ENCODE results near the gene FAM131C. TPM values are rescaled to one million over a fixed set of nuclear protein-coding genes. Genes with fewer than 3 reads are reported as not detected.
A peak's percentile ranks its signal among the peaks of the same experiment; 100 is the strongest.

FAM131C gene
- total RNA-seq, 1 experiment from 2014 or later = 2.1 TPM

GRCh38 chr1:16017461-16018303 is 55.8 kb downstream of the FAM131C start, which contains the start of gene HSPB7:
HSPB7 (minus strand) TSS chr1:16018043; CDS start chr1:16017963, 80 bp downstream.
- no peak for DNase-seq (ENCODE audit: low read depth)

- DNase-seq (ENCODE audit: low read depth) = no peak
Observed at GRCh38 chr1:16017076-16017460, 56.4 kb downstream of the FAM131C start.

GRCh38 chr1:16015960-16016901 is 57.2 kb downstream of the FAM131C start:
- DNase-seq (ENCODE audit: low read depth) = peak; percentile 26

- DNase-seq (ENCODE audit: low read depth) = no peak
Observed at GRCh38 chr1:16015491-16015890, 58.0 kb downstream of the FAM131C start.

DNA sequence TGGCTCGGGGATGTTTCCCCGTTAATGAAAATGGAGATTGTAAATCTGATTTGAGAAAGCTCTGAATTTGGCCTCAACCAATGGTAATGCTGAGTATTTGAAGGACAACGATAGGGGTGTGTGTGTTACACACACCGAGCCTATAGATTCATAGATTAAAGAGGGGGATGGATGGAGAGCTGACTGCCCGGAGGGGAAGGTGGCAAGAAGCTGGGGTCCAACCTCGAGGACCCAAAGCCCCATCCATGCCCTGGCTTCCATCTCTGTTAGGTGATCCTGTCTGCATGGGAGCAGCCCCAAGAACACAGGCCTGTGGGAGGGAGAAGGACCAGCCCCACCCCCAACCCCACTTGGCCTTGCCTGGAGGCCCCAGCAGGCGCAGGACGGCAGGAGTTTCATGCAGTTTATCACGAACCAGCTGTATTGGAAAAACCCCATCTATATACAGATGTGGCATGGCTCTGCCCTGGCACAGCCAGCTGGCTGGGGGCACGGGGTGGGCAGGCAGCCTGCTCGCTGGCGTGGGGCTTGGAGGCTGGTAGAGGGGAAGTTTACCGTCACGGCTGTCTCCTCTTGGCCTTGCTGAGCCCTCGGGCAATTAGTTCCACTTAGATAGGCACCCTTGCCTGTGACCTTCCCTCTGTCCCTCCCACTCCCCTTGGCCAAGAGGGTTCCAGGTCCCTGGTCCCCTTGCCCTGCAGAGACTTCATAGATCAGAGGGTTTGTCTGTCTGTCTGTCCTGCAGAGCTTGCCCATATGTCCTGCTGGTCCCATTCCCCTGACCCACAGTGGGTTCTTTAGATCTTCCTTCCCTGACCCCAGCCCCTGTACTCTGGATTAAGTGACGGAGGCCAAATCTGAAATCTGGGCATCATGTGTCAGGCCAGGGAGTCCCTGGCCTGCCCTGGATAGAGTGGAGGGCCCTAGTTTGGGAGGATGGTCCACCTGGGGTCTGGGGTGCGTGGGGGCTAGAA is 58.7 kb downstream of the FAM131C start:
- no peak for DNase-seq (ENCODE audit: low read depth)

DNA sequence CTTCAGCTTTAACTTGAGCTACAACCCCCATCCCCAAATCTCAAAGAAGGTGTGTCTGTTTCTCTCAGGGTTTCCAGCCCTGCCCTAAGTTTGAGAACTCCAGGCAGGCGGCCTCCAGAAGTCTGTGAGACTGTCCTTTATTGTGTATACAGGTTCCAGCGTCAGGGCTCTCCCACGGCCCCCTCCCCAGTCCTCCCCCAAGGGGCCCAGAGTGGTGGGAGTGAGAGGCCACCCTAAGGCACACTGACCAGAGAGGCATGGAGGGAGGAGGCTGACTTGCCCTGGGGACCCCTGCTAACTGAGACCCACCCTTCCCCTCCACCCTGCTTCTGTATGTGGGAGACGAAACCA is 59.6 kb downstream of the FAM131C start:
- DNase-seq (ENCODE audit: low read depth) = no peak

DNA sequence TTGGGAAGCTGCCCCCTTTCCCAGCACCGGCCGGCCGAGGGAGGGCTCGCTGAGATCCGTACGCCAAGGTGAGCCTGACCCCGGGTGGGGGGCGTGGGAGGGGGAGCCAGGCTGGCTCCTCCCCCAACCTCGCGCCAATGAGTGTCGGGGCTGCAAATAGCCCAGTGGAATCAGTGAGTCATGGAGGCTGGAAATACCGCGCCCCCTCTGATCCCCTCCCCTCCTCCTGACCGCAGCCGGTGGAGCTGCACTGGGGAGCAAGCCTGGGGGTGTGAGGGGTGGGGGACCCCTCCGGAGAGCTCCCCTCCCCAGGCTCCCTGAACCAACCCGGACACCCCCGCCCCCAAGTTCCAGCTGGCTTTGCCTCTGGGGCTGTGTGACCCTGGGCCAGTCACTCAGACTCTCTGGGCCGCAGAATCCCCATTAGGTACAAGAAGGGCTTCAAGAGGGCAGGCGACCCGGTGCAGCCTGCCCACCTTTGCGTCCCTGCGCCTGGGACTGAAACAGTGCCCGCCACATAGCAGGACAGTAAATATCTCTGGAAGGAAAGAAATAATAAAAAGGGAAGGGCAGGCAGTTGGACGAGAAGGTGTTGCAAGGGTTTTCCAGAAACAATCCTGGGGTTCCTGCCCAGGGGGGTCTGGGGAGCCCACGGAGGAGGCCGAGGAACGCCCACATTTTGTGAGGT is 60.1 kb downstream of the FAM131C start:
- peak; percentile 69 for DNase-seq (ENCODE audit: low read depth)

GRCh38 chr1:16012590-16013219 is 60.7 kb downstream of the FAM131C start:
- peak; percentile 54 for DNase-seq (ENCODE audit: low read depth)

DNA sequence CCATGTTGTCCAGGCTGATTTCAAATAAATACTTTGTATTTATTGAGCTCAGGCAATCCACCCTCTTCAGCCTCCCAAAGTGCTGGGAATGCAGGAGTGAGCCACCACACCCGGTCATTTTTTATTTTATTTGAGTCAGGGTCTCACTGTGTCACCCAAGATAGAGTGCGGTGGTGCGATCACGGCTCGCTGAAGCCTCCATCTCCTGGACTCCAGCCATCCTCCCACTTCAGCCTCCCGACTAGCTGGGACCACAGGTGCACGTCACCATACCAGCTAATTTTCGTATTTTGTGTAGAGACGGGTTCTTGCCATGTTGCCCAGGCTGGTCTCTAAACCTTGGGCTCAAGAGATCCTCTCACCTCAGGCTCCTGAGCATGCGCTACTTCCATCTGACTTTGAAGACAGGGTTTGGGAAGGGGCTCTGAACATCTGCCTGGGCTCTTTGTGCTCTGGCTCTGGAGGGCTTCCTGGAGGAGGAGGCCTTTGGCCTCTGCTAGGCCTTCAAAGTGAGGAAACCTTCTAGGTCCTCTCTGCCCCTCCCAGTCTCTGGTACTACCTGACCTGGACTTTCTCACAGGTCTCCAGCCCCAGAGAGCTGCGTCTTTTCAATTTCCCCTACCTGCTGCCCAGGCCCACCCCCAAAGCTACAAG is 61.4 kb downstream of the FAM131C start:
- DNase-seq (ENCODE audit: low read depth) = no peak

DNA sequence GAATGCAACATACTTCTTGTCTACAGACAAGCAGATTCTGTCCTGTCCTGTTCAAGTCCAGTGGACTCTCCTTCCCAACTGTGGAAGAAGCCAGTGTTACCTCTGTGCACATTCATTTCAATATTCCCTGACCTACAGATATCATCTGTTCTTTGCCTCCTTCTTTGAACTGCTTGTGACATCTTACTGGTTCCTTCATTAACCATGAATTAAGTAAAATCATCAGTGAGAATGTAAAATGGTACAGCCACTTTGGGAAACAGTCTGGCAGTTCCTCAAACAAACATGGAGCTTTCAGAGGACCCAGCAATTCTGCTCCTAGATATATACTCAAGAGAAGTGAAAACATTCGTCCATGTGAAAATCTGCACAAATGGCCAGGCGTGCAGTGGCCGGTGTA is 62.6 kb downstream of the FAM131C start:
- no peak for DNase-seq (ENCODE audit: low read depth)

DNA sequence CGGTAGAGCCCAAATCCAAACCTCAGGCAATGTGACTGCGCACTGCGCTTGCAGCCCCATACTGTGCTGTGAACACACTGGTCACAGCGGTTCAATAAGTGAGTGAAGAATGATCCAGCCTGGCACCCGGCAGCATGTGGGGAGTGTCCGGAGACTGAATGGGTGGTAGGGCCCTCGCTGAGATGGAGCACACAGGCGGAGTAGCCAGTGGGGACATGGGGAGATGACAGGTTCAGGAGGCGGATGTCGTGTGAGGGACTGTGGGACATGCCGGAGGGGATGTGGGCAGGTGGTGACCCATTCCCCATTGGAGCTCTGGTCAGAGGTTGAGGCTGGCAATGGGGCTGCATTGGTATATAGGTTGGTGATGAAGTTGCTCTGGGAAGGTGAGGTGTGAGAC is 63.8 kb downstream of the FAM131C start:
- no peak for DNase-seq (ENCODE audit: low read depth)

DNA sequence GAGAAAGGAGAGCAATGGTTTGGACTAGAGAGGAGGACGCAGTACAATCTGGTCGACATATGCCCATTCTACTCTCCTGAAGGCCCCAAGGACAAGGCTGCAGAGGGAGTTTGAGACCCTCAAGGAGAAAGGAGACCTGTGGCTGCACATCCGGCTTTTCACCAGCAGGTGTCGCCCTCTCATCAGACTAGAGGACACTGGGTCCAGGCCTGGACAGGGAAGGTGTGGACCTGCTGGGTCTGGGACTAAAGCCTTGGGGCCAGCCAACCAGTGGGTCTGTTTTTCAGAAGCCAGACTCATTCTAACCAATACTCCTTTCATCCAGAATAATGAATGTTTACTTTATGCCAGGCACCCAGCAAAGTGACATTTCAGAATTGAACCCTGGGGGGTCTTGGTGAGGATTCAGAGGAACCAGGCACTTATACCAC is 64.4 kb downstream of the FAM131C start:
- peak; percentile 61 for DNase-seq (ENCODE audit: low read depth)

Other genes with a start within 250 kb of the FAM131C start
- 13.7 and 15.3 TPM in 2 replicates for gene SPEN, start 225.9 kb downstream of the FAM131C start, total RNA-seq (2014; rRNA removed; shearing (Covaris generic))
- 40.0 and 52.2 TPM in 2 replicates for gene ZBTB17, start 97.5 kb downstream of the FAM131C start, total RNA-seq (2014; rRNA removed; shearing (Covaris generic))
- gene SRARP, start 69.4 kb downstream of the FAM131C start, total RNA-seq (2014; rRNA removed; shearing (Covaris generic)) = not detected in 2 replicates
- not detected in 2 replicates for gene HSPB7, start 55.6 kb downstream of the FAM131C start, total RNA-seq (2014; rRNA removed; shearing (Covaris generic))
- not detected in 2 replicates for gene CLCNKA, start 51.6 kb downstream of the FAM131C start, total RNA-seq (2014; rRNA removed; shearing (Covaris generic))
- not detected in 2 replicates for gene CLCNKB, start 29.9 kb downstream of the FAM131C start, total RNA-seq (2014; rRNA removed; shearing (Covaris generic))
- 99.1 and 114 TPM in 2 replicates for gene EPHA2, start 82.4 kb upstream of the FAM131C start, total RNA-seq (2014; rRNA removed; shearing (Covaris generic))
- not detected in 2 replicates for gene ARHGEF19, start 139.0 kb upstream of the FAM131C start, total RNA-seq (2014; rRNA removed; shearing (Covaris generic))
- gene CPLANE2, start 163.5 kb upstream of the FAM131C start, total RNA-seq (2014; rRNA removed; shearing (Covaris generic)) = 7.4 and 9.2 TPM in 2 replicates

Data from HT1080 (cell line).